Measurements from ENCODE around the gene NAP1L1.

Gene NAP1L1

DNA sequence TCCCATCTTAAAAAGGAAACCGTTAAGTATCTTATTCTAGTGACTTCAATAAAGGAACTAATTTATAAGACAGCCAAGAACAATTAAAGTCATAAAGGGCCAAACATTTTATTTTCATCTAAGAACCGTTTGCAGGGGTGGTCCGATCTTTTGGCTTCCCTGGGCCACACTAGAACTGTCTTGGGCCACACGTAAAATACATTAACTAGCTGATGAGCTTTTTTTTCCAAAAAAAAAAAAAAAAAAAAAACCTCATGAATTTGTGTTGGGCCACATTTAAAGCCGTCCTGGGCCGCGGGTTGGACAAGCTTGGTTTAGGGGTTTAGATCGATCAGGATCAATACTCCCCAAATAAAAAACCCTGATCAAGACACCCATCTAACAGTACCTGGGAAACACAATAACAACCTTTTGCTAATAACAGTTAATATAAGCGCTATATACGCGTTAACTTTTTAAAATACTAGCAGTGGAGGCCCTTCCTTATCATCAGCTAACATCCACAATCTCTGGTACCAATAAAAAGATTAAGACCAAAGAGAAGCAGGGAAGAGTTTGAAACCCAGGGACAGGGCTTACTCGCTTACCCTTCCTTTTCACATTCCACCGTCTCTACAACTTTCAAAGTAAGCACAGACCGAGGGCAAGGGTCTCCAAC, 1.1 kb downstream of the NAP1L1 start:
- DNase-seq, result no peak

DNA sequence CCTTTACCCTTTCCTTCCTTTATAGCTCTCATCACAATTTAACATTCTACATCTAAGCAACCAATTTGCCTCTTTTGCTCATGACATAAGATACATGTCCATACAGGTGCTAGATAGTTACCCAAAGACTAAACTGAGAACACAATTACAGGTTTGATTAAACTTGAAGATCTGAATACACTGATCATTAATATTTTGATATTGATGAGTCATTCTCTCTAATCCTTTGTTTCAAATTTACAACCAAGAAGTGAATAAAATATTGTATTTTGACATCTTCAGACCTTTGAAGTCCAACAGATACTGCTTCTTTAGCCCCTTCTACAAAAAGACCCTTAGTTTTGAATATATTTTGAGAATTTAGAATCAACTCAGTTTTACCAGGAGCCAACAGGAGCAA, 2.6 kb downstream of the NAP1L1 start:
- no peak for DNase-seq

DNA sequence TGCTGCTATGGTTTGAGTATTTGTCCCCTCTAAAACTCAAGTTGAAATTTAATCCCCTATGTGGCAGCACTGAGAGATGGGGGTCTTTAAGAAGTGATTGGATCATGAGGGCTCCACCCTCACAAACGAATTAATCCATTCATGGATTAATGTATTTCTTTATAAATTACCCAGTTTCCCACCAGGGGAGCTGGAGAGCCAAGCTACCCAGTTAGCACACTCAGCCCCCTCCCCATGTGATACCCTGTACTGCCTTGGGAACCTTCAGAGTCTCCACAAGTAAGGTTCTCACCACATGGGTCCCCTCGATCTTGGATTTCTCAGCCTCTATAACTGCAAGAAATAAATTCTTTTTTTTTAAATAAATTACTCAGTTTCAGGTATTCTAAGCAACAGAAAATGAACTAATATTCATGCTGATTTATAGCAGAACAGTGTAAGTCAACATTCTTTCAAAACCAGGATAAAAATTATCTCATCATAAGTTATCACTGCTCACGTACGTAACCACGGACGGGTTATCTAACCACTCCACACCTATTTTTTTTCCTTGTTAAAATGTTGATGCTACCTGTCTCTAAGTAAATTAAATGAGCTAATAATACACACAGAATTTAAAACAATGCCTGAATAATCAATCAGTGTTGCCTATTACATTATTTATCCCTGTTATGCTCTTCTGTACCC, 3.6 kb downstream of the NAP1L1 start:
- DNase-seq, result peak; percentile 8

DNA sequence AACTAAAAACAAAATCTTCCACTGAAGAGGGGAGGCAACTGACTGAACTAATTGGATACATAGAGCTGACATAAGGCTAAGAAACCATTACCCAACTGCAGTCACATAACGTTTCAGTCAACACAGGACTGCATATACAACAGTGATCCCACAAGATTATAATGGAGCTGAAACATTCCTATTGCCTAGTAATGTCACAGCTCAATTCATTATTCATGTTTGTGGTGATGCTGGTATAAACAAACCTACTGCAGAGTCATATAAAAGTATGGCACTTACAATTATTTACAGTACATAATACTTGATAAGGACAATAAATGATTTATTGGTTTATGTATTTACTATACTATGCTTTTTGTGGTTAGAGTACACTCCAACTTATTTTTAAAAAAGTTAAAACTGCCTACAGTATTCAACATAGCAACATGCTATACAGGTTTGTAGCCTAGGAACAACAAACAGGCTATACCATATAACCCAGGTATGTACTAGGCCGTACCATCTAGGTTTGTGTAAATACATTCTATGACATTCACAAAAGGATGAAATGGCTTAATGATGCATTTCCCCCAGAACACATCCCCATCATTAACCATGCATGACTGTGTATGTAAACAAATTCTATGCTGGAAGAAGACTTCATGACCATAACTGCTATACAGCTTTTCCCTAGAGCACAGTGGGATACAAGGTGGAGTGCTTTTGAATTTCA, 4.3 kb downstream of the NAP1L1 start:
- no peak for DNase-seq

DNA sequence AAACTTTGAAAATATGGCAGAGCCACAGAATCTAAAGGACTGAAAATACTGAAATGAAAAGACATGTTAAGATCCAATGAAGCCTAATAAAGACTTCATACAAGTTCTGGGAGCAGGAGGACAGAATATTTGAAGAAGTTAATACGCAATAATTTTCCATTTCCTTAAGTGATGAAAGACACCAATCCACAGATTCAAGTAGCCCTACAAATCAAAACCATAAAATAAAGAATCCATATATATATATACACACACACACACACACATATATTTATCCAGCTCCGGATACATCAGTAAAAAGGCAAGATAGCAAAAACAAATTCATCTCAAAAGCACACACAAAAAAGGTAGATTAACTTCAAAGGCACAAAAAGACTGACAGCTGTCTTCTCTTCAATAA, 5.7 kb downstream of the NAP1L1 start:
- DNase-seq, result no peak

DNA sequence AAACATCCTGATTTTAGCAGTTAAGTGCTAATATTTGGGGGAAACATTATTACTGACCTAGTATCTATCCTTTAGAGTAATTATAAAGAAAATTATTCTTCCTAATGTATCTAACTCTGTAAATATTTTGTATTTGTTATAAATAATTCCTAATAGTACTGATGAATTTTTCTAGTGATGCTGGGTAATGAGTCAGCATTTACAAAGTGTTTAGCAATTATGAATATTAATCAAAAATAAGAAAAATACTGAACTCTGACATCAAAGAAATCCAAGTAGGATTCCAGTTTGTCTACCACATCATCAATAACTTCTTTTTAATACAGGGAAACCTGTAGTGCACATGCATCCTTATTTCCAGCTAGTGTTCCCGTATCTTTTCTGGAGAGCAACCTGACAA, 9.0 kb downstream of the NAP1L1 start:
- no peak for DNase-seq

DNA sequence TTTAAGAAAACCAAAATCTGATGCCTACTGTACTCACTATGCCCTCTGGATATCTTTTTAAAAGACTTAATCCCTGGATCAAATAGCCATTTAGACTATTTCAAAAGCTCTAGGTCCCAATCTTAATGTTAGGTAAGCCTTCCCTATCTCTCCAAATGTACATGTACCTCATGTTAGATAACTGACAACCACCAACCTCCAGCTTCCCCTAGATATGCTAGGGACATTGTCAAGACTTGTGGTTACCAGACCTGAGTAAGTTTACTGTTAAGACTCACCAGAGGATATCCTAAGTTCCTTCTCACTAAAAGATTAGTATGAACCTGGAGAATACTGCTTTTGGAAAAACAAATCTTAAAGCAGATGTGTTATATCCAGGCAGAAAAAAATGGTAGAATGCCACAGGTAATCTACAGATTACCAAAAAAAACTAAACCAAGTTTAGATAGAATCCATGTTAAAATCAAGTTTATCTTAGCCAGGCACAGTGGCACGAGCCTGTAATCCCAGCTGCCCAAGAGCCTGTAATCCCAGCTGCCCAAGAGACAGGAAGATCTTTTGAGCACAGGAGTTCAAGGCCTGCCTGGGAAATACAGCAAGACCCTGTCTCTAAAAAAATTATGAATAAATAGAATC, 9.7 kb downstream of the NAP1L1 start:
- DNase-seq, result no peak

DNA sequence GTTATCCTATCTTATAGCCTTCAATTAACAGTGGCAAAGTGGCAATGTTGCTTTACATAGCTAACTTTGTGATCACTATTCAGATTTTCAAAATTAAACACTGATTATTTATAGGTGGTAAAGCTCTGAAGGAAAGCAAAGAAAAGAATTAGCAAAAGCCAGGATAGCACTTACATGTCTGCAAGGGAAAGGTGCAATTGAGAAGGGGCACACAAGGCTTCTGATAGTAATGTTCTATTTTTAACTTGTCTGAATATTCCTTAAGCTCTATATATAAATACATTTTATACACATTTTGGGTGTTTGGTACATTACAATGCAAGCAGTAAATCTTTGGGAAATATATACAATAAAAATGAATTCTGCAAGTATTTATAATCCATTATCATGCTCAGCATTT, 10.9 kb downstream of the NAP1L1 start:
- DNase-seq, result no peak

DNA sequence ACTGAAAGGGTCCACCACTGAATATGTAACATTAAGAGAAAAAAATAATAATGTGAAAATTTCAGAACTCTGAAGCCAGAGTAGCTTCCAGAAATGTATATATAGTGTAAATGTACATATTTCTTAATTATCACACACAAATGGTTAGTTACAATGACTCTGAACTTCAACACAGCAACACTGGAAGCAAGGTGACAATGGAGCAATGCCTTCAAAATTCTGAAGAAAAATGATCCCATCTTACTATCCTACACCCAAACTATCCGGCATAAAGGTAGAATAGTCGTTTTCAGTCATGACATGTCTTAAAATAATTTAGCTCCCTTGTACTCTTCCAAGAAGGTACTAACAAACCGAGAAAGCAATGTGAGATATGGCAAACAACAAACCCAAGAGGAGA, 11.9 kb downstream of the NAP1L1 start:
- DNase-seq, result no peak

DNA sequence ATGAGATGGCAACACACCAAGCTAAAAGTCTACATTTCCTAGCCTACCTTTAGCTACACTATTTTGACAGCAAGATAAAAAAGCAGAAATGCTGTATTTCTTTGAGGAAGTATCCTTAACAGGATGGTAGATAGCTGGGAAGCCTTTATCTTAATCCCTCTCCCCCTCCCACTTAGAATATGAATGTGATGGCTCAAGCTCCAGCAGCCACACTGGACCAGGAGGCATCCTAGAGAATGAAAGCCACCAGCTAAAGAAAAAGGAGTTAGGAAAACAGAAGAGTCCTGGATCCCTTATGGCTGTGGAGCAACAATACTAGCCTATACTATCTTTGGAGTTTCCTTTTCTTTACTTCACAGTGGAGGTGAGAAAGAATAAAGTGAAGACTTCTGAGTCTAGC, 15.1 kb downstream of the NAP1L1 start:
- no peak for DNase-seq

DNA sequence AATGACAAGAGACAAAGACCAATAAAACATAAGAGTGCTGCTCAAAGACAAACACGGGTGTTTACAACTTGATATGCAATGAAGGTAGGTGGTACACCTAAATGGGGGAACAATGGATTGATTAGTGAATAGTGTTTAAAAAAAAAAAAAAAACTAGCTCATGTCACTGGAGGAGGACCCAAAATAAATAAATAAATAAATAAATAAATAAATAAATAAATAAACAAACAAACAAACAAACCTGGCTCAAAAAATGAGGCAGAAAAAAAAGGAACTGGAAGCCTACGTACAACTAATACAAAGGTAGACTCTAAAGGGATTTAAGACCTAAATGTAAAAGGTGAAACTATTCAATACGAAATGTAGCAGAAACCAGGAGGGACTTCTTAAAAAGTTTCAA, 18.6 kb downstream of the NAP1L1 start:
- DNase-seq, result no peak

DNA sequence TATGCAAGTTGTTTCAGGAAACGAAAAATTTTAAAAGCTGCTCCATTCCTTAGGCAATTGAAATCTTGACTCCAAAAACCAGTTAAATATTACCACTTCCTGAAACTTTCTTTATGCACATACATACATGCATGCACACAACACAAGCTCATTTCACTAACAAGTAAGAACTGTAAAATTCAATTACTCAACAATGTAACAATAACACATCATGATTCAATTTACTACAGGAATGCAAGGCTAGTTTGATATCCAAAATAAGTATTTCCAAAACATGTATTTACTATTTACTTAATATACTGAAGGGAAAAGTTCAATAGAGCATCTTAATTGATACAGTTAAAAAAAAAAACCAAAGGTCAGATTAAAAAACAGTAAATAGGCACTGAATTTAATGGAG, 19.6 kb downstream of the NAP1L1 start:
- no peak for DNase-seq

DNA sequence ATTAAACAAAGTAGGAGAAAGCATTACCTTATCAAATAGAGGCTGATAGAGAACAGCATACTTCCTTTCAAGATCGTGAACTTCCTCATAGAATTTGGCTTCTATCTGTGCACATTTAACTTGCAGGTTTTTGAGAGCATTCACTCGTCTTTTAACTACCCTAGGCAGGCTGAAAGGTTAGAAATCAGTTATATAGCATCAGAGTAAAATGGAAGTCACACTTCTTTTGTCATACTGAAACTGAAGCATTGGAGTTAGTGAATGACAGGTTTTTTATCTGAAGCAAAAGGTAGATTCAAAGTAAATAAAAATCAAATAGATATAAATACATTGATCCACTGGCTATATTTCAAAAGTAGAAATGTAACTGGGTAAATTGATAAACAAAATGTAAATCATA, 24.4 kb downstream of the NAP1L1 start:
- no peak for DNase-seq

DNA sequence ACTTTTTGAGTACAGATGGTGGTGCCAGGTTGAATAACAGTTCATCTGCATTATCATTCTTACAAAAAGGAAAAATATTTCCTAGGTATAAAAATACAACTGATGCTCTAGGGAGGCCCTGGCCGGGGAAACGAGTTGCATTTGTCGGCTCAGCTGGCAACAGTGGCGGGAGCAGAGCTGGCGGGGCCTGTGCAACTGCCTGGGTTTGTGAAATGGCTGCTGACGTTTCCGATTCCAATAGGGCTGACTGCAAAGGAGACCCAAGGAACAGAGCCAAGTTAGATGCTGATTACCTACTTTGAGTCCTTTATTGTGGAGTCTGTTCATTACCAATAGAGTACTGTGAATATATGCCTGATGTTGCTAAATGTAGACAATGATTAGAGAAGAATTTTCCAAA, 27.2 kb downstream of the NAP1L1 start:
- no peak for DNase-seq

DNA sequence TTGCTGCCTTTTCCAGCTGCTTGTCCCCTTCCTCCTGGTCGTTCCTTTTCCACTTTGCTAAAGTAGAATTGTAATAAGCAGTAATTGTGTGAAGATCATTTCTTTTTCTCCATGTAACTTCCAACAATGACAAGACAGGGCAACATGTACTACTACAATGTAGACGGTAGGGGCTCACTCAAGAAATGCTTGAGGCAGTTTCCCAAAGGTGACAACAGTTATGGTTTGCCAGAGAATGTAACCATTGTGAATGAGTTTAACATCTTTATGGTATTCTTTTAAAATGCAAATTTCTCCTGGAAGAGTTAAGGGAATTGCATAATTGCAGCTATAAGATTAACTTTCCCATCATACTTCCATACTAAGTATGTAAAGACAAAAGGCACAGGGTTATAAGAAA, 29.1 kb downstream of the NAP1L1 start:
- no peak for DNase-seq

DNA sequence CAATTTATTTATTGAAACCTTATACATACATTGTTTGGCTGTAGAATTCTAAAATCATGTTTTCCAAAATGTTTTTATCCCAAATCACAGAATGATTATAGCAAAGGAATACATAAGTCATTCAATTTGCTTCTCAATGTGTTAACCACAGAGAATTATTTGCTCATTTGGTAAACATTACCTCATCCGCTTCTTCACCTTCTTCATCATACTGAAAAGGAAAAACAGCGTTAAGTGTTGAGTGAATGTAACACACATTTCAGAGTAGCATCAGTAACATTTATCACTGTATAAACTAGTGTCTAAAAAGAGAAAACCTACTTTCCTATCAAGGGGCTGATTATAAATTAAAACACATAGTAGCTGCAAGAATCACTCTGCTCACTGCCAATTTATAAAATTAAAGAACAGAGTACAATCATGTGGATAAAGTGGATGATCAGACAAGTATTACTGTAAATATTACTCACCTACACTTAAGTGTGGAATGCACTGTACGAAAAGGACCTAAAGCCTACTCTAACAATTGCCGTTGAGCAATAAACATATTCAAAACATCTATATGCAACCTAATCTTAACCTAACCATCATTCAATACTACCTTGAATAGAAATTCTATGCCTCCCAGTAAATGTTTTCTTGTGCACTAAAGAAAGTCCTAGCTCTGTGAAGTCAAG, 34.8 kb downstream of the NAP1L1 start:
- DNase-seq, result no peak

DNA sequence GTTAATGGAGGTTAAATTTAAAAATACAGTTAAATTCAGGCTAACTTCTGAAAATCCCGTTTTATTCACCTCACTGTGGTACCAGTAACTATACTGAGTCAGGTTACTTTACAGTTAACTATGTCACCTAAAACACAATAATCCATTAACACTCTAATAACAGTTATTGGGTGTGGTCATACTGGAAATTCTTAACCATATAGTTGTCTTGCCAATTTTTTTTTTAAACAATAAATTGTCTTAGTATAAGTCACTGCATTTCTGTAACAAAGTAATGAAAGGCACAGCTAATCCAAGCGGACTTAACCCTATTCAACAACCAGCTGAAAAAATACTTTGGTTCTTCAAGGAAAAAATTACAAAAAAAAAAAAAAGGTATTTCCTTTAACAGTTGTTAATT, 36.7 kb downstream of the NAP1L1 start:
- no peak for DNase-seq

DNA sequence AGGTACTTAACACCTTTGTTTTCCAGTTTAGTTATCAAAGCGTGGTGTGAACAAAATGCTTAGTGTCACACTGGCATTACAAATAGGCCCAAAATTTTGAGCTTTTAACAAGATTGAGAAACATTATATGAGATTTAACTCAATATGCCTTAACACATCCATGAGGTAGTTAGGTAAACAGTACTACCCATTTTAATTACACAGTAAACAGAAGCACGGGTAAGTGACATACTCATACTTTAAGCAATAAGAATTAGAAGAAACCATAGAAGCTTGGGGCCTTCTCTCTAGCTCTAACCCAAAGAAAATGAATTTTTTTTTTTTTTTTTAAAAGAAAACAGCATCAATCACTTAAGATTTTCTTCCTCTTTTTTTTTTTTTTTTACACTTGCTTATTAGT, 37.4 kb downstream of the NAP1L1 start:
- DNase-seq, result no peak

DNA sequence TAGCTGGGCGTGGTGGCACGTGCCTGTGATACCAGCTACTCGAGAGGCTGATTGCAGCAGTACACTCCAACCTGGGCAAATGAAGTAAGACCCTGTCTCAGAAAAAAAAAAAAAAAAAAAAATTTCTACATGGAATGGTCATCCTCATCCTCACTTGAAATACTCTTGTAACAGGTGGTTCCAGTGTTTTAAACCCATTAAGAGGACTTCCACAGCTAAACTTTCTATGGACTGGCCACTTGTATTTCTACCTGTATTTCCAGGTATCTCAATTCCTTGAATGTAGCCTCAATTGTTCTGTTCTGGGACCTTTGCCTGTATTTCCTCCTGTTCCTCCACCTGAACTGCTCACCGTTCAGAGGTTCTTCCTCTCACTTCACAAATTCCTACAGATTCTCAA, 41.1 kb downstream of the NAP1L1 start:
- DNase-seq, result no peak

DNA sequence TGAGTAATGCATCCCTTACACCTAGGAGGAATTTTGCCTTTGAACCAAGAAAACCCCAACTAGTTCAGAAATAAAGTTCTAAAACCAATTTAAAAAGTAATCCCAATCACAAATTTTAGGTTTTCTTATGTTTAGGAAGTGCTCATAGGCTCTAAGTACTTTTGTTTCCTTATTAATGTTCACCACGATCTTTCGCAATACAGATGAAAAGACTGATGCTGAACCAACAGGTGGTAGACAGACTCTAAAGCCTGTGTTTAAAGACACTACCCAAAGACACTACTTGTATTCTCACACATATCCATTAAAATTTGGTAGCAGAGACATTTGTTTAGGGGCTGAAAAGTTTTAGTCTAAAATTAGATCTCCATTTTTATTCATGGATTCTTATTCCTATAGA, 42.3 kb downstream of the NAP1L1 start:
- DNase-seq, result no peak

DNA sequence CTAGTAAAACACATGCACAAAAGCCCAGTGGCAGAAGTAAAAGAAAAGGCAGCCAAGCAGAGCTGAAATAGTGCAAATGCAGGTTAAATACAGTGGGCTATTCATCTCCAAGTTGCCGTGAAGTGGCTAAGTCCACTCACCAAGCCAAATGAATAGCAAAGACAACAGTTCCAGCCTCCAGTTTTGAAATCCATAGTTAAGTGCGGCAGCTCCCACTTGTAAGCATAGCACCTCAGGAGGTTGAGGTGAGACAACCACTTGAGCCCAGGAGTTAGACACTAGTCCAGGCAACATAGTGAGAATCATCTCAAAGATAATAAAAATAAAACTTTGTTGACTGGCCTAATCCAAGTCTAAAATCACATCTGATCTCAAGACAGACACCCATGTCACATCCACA, 43.1 kb downstream of the NAP1L1 start:
- no peak for DNase-seq

DNA sequence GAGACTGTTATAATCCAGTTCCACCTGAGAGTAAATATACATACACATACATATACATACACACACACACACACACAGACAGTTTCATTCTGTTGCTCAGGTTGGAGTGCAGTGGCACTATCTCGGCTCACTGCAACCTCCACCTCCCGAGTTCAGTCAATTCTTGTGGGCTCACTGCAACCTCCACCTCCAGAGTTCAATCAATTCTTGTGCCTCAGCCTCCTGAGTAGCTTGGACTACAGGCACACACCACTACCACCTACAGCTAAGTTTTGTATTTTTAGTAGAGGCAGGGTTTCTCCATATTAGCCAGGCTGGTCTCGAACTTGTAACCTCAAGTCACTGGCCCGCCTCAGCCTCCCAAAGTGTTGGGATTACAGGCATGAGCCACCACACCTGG, 44.0 kb downstream of the NAP1L1 start:
- no peak for DNase-seq

DNA sequence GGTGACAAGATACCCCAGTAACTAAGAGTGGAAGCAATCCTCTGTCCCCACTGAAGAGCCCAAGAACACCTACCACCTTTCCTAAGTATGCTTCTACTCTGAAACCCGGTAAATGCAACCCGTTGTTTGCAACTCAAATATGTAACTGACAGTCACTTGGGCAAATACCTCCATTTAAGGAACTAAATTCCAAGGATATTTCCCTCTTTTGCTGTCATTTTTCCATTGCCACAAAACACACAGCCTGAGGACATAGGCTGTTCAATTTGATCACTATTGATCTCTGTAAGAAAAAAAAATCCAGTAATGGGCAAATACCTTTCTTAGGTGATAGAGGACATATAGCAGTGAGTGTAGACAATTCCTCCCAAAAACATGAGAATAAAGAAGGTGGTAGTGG, 46.3 kb downstream of the NAP1L1 start:
- DNase-seq, result no peak

Data from fibroblast of skin of right biceps (primary cell).